Activated gamma-delta T cell treated with anti-CD3 and anti-CD28 coated beads, Interleukin-2, amount 50 U/mL, for 16 hours (primary cell): ENCODE data around the gene NMUR2.

Experiments used
- DNase-seq: peaks from one replicate; pipeline ENCODE4 v3.0.0-alpha.2; 2020; ENCODE audit warnings: low read depth

The NMUR2 gene

DNA sequence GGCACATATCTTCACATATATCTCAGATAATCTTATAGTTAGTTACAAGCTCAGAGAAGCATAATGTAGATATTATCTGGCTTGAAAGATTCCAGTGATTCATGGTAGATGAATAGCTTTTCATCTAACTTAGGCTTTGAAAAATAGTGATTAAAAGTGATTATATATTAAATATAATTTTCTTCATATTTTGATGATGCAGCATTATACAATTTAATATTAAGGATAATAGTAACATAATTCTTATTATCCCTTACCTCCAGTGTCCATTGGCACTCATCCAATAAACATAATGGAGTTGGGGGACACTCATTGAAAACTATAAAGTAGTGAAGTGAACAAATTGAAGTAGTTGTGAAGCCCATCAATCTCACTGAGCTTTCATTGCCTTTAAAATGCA, 35.8 kb downstream of the NMUR2 start:
- DNase-seq = no peak

DNA sequence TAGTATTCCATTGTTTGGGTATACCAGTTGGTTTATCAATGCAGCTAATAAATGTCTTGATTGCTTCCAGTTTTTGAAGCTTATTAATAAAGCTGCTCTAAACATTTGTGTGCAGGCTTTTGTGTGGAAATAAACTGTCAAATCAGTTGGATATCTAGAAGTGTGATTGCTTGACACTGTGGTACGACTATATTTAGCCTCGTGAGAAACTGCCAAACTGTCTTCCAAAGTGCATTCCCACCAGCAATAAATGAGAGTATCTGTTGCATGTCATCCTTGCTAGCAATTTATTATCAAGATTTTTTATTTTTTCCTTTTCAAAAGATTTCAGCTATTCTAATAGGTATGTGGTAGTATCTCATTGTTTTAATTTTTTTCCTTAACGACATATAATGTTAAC, 37.5 kb downstream of the NMUR2 start:
- DNase-seq = no peak

- DNase-seq = no peak
Measured at GRCh38 chr5:152366716-152367115, 38.4 kb downstream of the NMUR2 start.

- DNase-seq = no peak
Measured at GRCh38 chr5:152364899-152365298, 40.2 kb downstream of the NMUR2 start.

DNA sequence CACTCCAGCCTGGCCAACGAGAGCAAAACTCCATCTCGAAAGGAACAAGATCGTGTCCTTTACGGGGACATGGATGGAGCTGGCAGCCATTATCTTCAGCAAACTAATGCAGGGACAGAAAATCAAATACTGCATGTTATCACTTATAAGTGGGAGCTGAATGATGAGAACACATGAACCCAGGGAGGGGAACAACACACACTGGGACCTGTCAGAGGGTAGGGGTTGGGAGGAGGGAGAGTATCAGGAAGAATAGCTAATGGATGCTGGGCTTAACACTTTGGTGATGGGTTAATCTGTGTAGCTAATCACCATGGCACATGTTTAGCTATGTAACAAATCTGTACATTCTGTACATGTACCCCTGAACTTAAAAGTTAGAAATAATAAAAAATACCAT, 40.9 kb downstream of the NMUR2 start:
- no peak for DNase-seq

- DNase-seq = no peak
Measured at GRCh38 chr5:152358861-152359568, 46.1 kb downstream of the NMUR2 start.

DNA sequence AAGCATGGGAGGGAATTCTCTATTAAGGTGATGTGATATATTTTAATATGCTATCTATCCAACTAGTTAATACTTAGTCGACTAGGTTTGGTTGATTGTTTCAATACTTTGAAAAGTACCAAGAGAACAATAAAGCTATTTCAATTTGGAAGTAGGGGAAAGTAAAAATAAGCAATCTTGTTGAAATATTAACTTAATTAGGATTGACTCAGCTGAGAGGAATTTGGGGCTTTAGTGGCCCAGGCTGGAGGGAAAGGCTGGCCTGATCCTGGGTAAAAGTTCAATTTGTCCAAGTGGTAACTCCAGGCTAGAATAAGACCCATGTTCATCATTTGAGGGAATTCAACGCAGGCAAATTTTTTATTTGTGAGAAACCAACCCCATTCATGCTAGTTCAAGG, 48.6 kb downstream of the NMUR2 start:
- no peak for DNase-seq

DNA sequence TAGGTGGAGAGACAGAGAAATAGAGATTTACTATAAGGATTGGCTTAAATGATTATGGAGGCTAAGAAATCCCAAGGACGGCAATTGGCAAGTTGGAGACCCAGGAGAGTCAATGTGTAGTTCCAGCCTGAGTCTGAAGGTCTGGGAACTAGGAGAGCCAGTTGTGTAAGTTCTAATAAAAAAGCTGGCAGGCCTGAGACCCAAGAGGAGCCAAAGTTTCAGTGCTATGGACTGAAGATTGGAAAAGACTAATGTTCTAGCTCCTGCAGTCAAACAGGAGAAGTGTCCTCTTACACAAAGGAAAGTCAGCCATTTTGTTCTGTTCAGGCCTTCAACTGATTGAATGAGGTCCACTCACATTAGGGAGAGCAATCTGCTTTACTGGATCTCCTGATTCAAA, 50.0 kb downstream of the NMUR2 start:
- DNase-seq = no peak

DNA sequence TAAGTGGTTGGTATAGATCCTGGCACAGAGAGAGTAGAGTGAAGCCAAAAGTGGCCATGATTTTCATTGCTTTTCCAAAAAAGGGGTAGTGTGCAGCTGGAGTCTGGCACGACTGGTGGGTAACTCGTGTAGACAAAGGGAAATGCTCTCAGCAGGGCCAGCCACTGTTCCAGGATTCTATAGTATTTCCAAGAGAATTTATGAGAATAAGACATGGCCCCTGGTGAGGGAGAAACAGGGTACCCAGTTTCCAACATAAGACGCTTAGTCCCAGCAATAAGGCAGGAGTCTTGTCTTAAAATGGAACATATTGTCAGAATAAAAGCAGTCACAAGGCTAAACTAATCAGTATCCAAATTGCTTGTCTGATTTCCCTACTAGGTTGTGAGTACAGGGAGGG, 52.1 kb downstream of the NMUR2 start:
- DNase-seq = no peak

DNA sequence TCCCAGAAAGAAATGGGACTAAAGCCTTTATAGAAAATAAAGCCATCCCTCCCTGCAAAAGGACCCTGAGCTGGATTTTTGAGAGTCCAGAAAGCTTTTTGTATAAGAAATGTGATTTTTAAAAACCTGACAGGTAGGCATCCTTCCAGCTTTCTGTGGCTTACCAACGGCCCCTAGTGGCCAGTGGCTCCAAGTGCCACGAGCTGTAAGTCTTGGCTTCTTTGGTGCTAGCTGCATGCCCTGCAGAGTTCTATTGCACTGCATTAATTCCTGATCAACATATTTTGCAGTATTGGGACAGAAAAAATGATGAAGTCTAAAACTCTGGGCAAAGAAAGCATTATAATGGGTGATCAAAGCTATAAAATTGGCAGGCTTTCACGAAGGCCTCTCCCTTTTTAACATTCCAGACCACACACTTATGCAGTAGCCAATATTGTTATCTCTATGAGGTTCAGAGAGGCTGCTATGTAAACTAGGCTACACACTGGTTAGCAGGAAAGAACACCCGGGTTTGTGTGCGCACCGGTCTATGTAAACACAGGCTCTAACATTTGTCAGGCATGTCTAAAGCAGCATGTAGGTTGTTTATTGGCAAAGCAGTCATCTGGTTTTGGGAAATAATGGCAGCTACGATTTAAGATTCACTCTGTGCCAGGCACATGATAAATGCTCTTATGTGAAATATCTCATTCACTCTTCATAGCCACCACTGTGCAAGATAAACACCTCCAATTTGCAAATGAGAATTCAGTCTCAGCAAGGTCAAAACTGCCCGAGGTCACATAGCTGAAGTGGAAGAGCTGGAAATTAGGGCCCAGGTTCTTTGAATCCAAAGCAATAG, 55.2 kb downstream of the NMUR2 start:
- DNase-seq = no peak
